RWPE2 (cell line): ENCODE data around the gene NKD1.

Experiments
- ATAC-seq: fragments of 200-7000 bp; cut with Tn5 transposase; 3 replicates; pipeline ENCODE4 v1.9.1; 2021; ENCODE audit warnings: low read depth
- DNase-seq: peaks from one replicate; pipeline ENCODE4 v3.0.0-alpha.2; 2020; ENCODE audit warnings: low spot score
- H3K27ac ChIP-seq: fragments of 450-650 bp; 2 replicates; pipeline ENCODE4 v1.5.1; 2017; ENCODE audit warnings: mild to moderate bottlenecking; ENCODE audit not compliant: poor library complexity, severe bottlenecking
- H3K27me3 ChIP-seq: fragments of 250-450 bp; sonication (Bioruptor Pico); 2 replicates; pipeline ENCODE4 v1.5.1; 2021; ENCODE audit warnings: mild to moderate bottlenecking, moderate library complexity; ENCODE audit not compliant: insufficient read depth, poor library complexity, severe bottlenecking
- H3K36me3 ChIP-seq: fragments of 250-450 bp; sonication (Bioruptor Pico); 2 replicates; pipeline ENCODE4 v1.5.1; 2020; ENCODE audit warnings: low read depth, mild to moderate bottlenecking, moderate library complexity
- H3K4me1 ChIP-seq: fragments of 250-450 bp; sonication (Bioruptor Pico); 2 replicates; pipeline ENCODE4 v1.5.1; 2021; ENCODE audit warnings: mild to moderate bottlenecking, moderate library complexity; ENCODE audit not compliant: insufficient read depth, poor library complexity, severe bottlenecking
- H3K4me3 ChIP-seq: fragments of 250-450 bp; sonication (Bioruptor Pico); 2 replicates; pipeline ENCODE4 v1.5.1; 2021; ENCODE audit warnings: mild to moderate bottlenecking, moderate library complexity; ENCODE audit not compliant: severe bottlenecking
- H3K9me3 ChIP-seq: fragments of 250-450 bp; sonication (Bioruptor Pico); 2 replicates; pipeline ENCODE4 v1.5.1; 2021; ENCODE audit warnings: mild to moderate bottlenecking, moderate library complexity; ENCODE audit not compliant: severe bottlenecking
- CTCF ChIP-seq: fragments of 450-650 bp; IDR thresholded peaks from one replicate; pipeline ENCODE4 v1.5.1; 2017; ENCODE audit warnings: mild to moderate bottlenecking, moderate library complexity; ENCODE audit not compliant: poor library complexity, severe bottlenecking

NKD1 gene

GRCh38 chr16:50659806-50660205, 111.6 kb downstream of the NKD1 start:
- Histone ChIP-seq H3K4me3 (no peak overlapping the region), H3K9me3 (no peaks in the 10 kb centered on the region), H3K27me3 (no peaks in the 10 kb centered on the region), H3K4me1 (no peaks in the 10 kb centered on the region), H3K27ac (no peak overlapping the region), H3K36me3 (no peaks in the 10 kb centered on the region)
- no peak for DNase-seq
- no peak for TF ChIP-seq CTCF
- no peak for ATAC-seq

GRCh38 chr16:50662306-50662940, 114.2 kb downstream of the NKD1 start:
- no peaks in the 10 kb centered on the region for H3K27me3 ChIP-seq
- H3K4me1 ChIP-seq, result no peaks in the 10 kb centered on the region
- no peaks in the 10 kb centered on the region for H3K36me3 ChIP-seq
- no peaks in the 10 kb centered on the region for H3K9me3 ChIP-seq
- DNase-seq (no peak), ATAC-seq (no peak)
- H3K27ac ChIP-seq, result no peak overlapping the region
- no peak for TF ChIP-seq CTCF
- H3K4me3 ChIP-seq, result no peak overlapping the region

- TF ChIP-seq CTCF, result no peak
- Histone ChIP-seq H3K9me3 (no peaks in the 10 kb centered on the region), H3K36me3 (no peaks in the 10 kb centered on the region), H3K4me3 (no peak overlapping the region), H3K27ac (no peak overlapping the region), H3K4me1 (no peaks in the 10 kb centered on the region), H3K27me3 (no peaks in the 10 kb centered on the region)
- no peak for ATAC-seq
- no peak for DNase-seq
These were observed 116.1 kb downstream of the NKD1 start for GRCh38 chr16:50664270-50664669.

GRCh38 chr16:50665128-50665878, 117.1 kb downstream of the NKD1 start:
- no peak for DNase-seq
- Histone ChIP-seq H3K36me3 (no peaks in the 10 kb centered on the region), H3K4me3 (peak overlapping the region; percentile 17), H3K27me3 (no peaks in the 10 kb centered on the region), H3K4me1 (no peaks in the 10 kb centered on the region), H3K27ac (no peak overlapping the region), H3K9me3 (no peaks in the 10 kb centered on the region)
- peak; percentile 95 for TF ChIP-seq CTCF
- ATAC-seq, result peak; percentile 86
